Parathyroid adenoma (tissue), 2 donors: ENCODE measurements around the gene SOX11.

Experiments used
- H2AFZ ChIP-seq: fragments of 300-600 bp; sonication (generic); one replicate; pipeline ENCODE4 v1.7.0; 2017; ENCODE audit warnings: antibody characterized with exemption, mild to moderate bottlenecking
- H3K27ac ChIP-seq: fragments of 300-600 bp; sonication (generic); one replicate; pipeline ENCODE4 v1.7.0; 2017
- H3K27me3 ChIP-seq: fragments of 300-600 bp; sonication (generic); one replicate; pipeline ENCODE4 v1.7.0; 2017; ENCODE audit warnings: low read length; ENCODE audit not compliant: control insufficient read depth, insufficient read depth
- H3K36me3 ChIP-seq: fragments of 300-600 bp; sonication (generic); one replicate; pipeline ENCODE4 v1.7.0; 2017; ENCODE audit warnings: low read length; ENCODE audit not compliant: control insufficient read depth, insufficient read depth
- H3K4me1 ChIP-seq: fragments of 300-600 bp; sonication (generic); one replicate; pipeline ENCODE4 v1.7.0; 2017; ENCODE audit warnings: control low read depth
- H3K4me2 ChIP-seq: fragments of 300-600 bp; sonication (generic); one replicate; pipeline ENCODE4 v1.7.0; 2017; ENCODE audit warnings: low read length
- H3K4me3 ChIP-seq: fragments of 300-600 bp; sonication (generic); one replicate; pipeline ENCODE4 v1.7.0; 2017; ENCODE audit warnings: low read depth, low read length
- H3K79me2 ChIP-seq: fragments of 300-600 bp; sonication (generic); one replicate; pipeline ENCODE4 v1.7.0; 2017; ENCODE audit warnings: control low read depth
- H3K9ac ChIP-seq: fragments of 300-600 bp; sonication (generic); one replicate; pipeline ENCODE4 v1.7.0; 2017; ENCODE audit warnings: mild to moderate bottlenecking
- H3K9me3 ChIP-seq: fragments of 300-600 bp; sonication (generic); one replicate; pipeline ENCODE4 v1.7.0; 2017; ENCODE audit warnings: low read length; ENCODE audit not compliant: control insufficient read depth
- TF ChIP-seq, protein P1 (sequence below): fragments of 300-600 bp; sonication (generic); IDR thresholded peaks from one replicate; pipeline ENCODE4 v1.7.0; 2017; ENCODE audit warnings: antibody characterized with exemption, mild to moderate bottlenecking
- donor health status: primary hyperparathyroidism.

The SOX11 gene

DNA sequence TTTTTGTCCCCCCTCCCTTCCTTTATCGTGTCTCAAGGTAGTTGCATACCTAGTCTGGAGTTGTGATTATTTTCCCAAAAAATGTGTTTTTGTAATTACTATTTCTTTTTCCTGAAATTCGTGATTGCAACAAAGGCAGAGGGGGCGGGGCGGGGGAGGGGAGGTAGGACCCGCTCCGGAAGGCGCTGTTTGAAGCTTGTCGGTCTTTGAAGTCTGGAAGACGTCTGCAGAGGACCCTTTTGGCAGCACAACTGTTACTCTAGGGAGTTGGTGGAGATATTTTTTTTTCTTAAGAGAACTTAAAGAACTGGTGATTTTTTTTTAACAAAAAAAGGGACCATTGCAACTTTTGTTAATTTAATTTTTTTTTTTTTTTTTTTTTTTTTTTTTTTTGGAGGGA, 2.1 kb downstream of the SOX11 start:
- TF ChIP-seq, protein P1, sequence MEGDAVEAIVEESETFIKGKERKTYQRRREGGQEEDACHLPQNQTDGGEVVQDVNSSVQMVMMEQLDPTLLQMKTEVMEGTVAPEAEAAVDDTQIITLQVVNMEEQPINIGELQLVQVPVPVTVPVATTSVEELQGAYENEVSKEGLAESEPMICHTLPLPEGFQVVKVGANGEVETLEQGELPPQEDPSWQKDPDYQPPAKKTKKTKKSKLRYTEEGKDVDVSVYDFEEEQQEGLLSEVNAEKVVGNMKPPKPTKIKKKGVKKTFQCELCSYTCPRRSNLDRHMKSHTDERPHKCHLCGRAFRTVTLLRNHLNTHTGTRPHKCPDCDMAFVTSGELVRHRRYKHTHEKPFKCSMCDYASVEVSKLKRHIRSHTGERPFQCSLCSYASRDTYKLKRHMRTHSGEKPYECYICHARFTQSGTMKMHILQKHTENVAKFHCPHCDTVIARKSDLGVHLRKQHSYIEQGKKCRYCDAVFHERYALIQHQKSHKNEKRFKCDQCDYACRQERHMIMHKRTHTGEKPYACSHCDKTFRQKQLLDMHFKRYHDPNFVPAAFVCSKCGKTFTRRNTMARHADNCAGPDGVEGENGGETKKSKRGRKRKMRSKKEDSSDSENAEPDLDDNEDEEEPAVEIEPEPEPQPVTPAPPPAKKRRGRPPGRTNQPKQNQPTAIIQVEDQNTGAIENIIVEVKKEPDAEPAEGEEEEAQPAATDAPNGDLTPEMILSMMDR, result no peak
- Histone ChIP-seq H3K4me1 (no peaks in the 10 kb centered on the region), H3K27ac (no peak overlapping the region), H3K9me3 (no peaks in the 10 kb centered on the region), H3K9ac (no peak overlapping the region), H3K36me3 (no peaks in the 10 kb centered on the region), H2AFZ (no peak overlapping the region), H3K4me2 (no peak overlapping the region), H3K79me2 (no peaks in the 10 kb centered on the region), H3K27me3 (peaks cover 18% of the 10 kb centered on the region), H3K4me3 (no peak overlapping the region)

DNA sequence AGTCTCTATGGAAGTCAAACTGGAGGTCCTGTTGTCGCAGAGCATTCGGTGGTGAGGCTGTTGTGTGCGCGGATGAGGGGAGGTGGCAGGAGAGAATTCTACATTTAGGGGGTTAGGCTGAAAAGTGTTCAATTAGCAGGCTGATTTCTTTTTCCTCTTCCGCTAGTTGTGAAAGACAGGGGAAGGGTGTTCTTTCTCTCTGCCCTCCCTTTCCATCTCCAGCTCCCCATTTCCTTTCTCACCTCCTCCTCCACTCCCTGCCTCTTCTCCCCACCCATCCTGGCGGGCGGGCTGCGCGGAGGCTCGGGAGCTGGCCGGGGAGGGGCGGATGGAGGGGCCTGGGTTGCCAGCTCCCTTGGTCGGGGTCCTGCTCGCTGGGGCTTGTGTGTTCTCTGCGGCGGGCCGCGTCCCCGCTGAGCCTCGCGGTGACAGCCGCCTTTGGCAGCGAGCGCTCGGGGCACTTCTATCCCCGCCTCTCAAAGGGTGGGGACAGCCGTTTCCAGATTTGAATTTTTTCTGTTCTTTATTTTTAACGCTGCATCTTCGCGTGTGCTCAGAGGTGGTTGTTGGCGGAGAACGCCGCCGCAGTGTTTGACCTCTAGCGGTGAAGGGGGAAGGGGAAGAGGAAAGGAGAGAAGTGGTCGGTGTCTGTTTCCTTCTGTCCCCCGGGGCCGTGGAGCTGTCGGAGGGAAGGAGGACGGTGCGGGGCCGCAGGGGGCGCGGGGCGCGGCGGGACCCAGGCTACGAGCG, 3.6 kb downstream of the SOX11 start:
- no peak overlapping the region for H3K27ac ChIP-seq
- H3K36me3 ChIP-seq, result no peaks in the 10 kb centered on the region
- H3K9ac ChIP-seq, result no peak overlapping the region
- peaks cover 18% of the 10 kb centered on the region for H3K27me3 ChIP-seq
- no peaks in the 10 kb centered on the region for H3K79me2 ChIP-seq
- peak overlapping the region; percentile 38 for H3K4me3 ChIP-seq
- no peak overlapping the region for H2AFZ ChIP-seq
- peak overlapping the region; percentile 81 for H3K4me2 ChIP-seq
- H3K4me1 ChIP-seq, result no peaks in the 10 kb centered on the region
- TF ChIP-seq, protein P1, result no peak
- no peaks in the 10 kb centered on the region for H3K9me3 ChIP-seq

DNA sequence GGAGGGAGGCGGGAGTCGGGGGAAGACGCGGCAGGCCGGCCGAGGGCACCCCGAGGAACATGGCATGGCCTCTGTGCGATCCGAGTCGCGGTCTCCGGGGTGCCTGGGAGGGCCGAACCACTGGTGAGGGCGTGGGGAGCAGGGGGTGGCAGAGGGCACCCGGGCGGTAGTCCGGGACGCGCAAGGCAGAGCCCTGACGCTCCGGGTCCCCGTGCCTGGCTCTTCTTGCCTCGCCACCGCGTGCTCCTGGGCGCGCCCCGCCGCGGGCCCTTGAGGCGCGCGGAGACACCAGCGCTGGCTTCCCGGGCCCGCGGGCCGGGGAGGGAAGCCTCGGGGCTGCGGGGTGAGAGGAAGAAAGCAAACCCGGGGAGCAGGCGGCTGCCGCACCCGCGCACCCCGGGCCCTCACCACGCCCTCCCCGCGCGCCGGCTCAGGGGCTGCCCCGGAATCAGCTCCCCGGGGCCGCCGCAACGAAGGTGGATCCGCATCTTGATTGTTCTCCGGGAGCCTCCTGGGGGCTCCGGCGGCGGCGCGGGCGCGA, 4.3 kb downstream of the SOX11 start:
- H3K27me3 ChIP-seq, result peaks cover 18% of the 10 kb centered on the region
- H3K4me1 ChIP-seq, result no peaks in the 10 kb centered on the region

DNA sequence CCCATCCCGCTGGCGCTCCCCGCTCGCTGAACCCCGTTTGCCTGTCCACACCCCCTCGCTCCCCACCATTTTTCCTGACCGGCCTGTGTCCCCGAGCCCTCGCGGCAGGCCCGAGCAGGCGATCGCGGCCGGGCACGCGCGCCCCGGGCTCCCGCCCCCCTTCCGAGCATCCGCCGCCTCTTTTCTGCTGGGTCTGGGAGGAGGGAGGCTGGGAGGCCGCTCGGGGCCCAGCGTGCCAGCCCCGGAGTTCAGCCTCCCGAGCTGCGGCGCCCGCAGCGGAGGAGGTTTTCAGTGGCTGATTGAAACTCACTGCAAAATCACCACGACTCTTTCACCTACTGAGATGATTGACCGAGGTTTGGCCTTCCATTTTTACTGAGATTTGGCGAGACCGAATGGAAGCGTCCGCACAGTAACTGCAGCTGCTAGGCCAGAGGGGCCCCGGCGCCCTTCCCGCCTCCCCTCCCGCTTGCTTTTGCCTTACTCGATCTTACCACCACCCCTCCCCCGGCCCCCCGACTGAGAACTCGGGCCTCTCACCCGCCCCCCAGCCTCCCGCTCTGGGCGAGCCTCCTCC, 4.8 kb downstream of the SOX11 start:
- Histone ChIP-seq H3K36me3 (no peaks in the 10 kb centered on the region), H3K4me3 (peak overlapping the region; percentile 38), H3K4me2 (peak overlapping the region; percentile 81), H3K4me1 (no peaks in the 10 kb centered on the region), H3K27ac (no peak overlapping the region), H3K9me3 (no peaks in the 10 kb centered on the region), H3K9ac (no peak overlapping the region), H2AFZ (no peak overlapping the region), H3K27me3 (peaks cover 18% of the 10 kb centered on the region), H3K79me2 (no peaks in the 10 kb centered on the region)
- TF ChIP-seq, protein P1, result no peak

More for the DNA sequence above, 4.3 kb downstream of the SOX11 start:
- Histone ChIP-seq H3K9me3 (no peaks in the 10 kb centered on the region), H2AFZ (no peak overlapping the region), H3K9ac (no peak overlapping the region), H3K4me2 (peak overlapping the region; percentile 81), H3K79me2 (no peaks in the 10 kb centered on the region), H3K27ac (no peak overlapping the region), H3K36me3 (no peaks in the 10 kb centered on the region), H3K4me3 (peak overlapping the region; percentile 38)
- TF ChIP-seq, protein P1, result no peak
